DMS114 treated with DMSO at 0.1 percent for 48 hours (cell line): ENCODE results near the gene TMEM72.

ENCODE experiments used
- DNase-seq: peaks from one replicate; lab custom pipeline; 2025; ENCODE audit not compliant: unreplicated experiment; lab: John Stamatoyannopoulos, UW

Gene TMEM72

GRCh38 chr10:44965651-44966097 is 54.5 kb downstream of the TMEM72 start:
- no peak for DNase-seq

- no peak for DNase-seq
Measured at GRCh38 chr10:44966129-44966815, 55.1 kb downstream of the TMEM72 start.

- DNase-seq, result no peak
Measured at GRCh38 chr10:44966816-44967509, 55.8 kb downstream of the TMEM72 start.

GRCh38 chr10:44967616-44968015 is 56.5 kb downstream of the TMEM72 start:
- no peak for DNase-seq

- DNase-seq, result no peak
Measured at GRCh38 chr10:44968091-44968490, 57.0 kb downstream of the TMEM72 start.

GRCh38 chr10:44968500-44969400 is 57.6 kb downstream of the TMEM72 start:
- DNase-seq, result no peak

GRCh38 chr10:44969854-44970253 is 58.7 kb downstream of the TMEM72 start:
- no peak for DNase-seq

- DNase-seq, result no peak
Measured at GRCh38 chr10:44970812-44971395, 59.8 kb downstream of the TMEM72 start.

GRCh38 chr10:44971434-44971833 is 60.3 kb downstream of the TMEM72 start:
- no peak for DNase-seq

GRCh38 chr10:44971935-44972757 is 61.0 kb downstream of the TMEM72 start:
- no peak for DNase-seq

- no peak for DNase-seq
Measured at GRCh38 chr10:44972874-44973306, 61.8 kb downstream of the TMEM72 start.

GRCh38 chr10:44973323-44974081 is 62.4 kb downstream of the TMEM72 start:
- DNase-seq, result no peak

- no peak for DNase-seq
Measured at GRCh38 chr10:44974082-44974627, 63.0 kb downstream of the TMEM72 start.

- DNase-seq, result no peak
Measured at GRCh38 chr10:44974628-44975430, 63.7 kb downstream of the TMEM72 start.

GRCh38 chr10:44975431-44976331 is 64.5 kb downstream of the TMEM72 start:
- DNase-seq, result no peak

GRCh38 chr10:44976352-44977198 is 65.4 kb downstream of the TMEM72 start:
- DNase-seq, result no peak
